K562 (cell line): ENCODE measurements around the gene FDPS. TPM values are rescaled to one million over a fixed set of nuclear protein-coding genes. Genes with fewer than 3 reads are reported as not detected.

Source experiments
- ATF4 ChIP-seq: fragments of 450-650 bp; formaldehyde crosslinking; IDR thresholded peaks from 2 replicates; pipeline ENCODE4 v1.4.0; 2022; ENCODE audit warnings: mild to moderate bottlenecking, moderate library complexity
- BRD9 ChIP-seq: fragments of 450-650 bp; IDR thresholded peaks from 2 replicates; pipeline ENCODE4 v1.6.1; 2018; ENCODE audit warnings: low read depth; ENCODE audit not compliant: partially characterized antibody
- ELK3 ChIP-seq: fragments of 450-650 bp; formaldehyde crosslinking; IDR thresholded peaks from 2 replicates; pipeline ENCODE4 v1.4.0; 2020; ENCODE audit warnings: mild to moderate bottlenecking
- FIP1L1 ChIP-seq: fragments of 200-400 bp; formaldehyde crosslinking; IDR thresholded peaks from 2 replicates; pipeline ENCODE4 v1.6.1; 2018; ENCODE audit warnings: mild to moderate bottlenecking, low read depth, low read length; ENCODE audit not compliant: poor library complexity, severe bottlenecking
- FOXA1 ChIP-seq: fragments of 450-650 bp; IDR thresholded peaks from 2 replicates; pipeline ENCODE4 v1.6.1; 2016; ENCODE audit warnings: mild to moderate bottlenecking, borderline replicate concordance
- FOXK2 ChIP-seq, 2 experiments: fragments of 450-650 bp; IDR thresholded peaks in 1 of 2; conservative IDR thresholded peaks in 1 of 2; 2 replicates each; pipeline ENCODE4 v1.6.1; 2016; ENCODE audit warnings: low read depth in 2 of 2, mild to moderate bottlenecking in 1 of 2
- LEF1 ChIP-seq: fragments of 450-650 bp; IDR thresholded peaks from 2 replicates; pipeline ENCODE4 v1.6.1; 2016; ENCODE audit warnings: mild to moderate bottlenecking
- MEIS2 ChIP-seq: fragments of 450-650 bp; IDR thresholded peaks from 2 replicates; pipeline ENCODE4 v1.6.1; 2014; ENCODE audit warnings: mild to moderate bottlenecking; ENCODE audit not compliant: partially characterized antibody
- MYC ChIP-seq, 2 experiments: fragments of 250-450 bp in 1 of 2; sonication (Bioruptor Pico) in 1 of 2; IDR thresholded peaks; 2 replicates each; pipeline versions ENCODE4 v1.5.1 to v1.6.1; 2012 to 2021; ENCODE audit warnings: low read depth in 2 of 2, borderline replicate concordance in 1 of 2, improper control_type of control experiment in 1 of 2, low read length in 1 of 2, mild to moderate bottlenecking in 1 of 2, moderate library complexity in 1 of 2
- PRMT5 ChIP-seq: sonication (generic); formaldehyde crosslinking; IDR thresholded peaks from 2 replicates; pipeline ENCODE4 v1.5.0; 2020; ENCODE audit warnings: missing genetic modification reagents
- RBM25 ChIP-seq: fragments of 200-400 bp; formaldehyde crosslinking; IDR thresholded peaks from 2 replicates; pipeline ENCODE4 v1.6.1; 2018; ENCODE audit warnings: low read length, low read depth, moderate library complexity; ENCODE audit not compliant: severe bottlenecking
- SAP30 ChIP-seq: fragments of 200-600 bp; sonication (generic); IDR thresholded peaks from 2 replicates; pipeline ENCODE4 v1.6.1; 2012; ENCODE audit warnings: borderline replicate concordance, low read depth, mild to moderate bottlenecking, moderate library complexity, low read length, control low read depth, inconsistent platforms; ENCODE audit not compliant: insufficient read depth, poor library complexity, severe bottlenecking
- SMAD4 ChIP-seq: fragments of 250-450 bp; sonication (Bioruptor Pico); conservative IDR thresholded peaks from 2 replicates; pipeline ENCODE4 v1.8.0; 2021; ENCODE audit warnings: inconsistent platforms, mild to moderate bottlenecking, moderate library complexity
- SMARCE1 ChIP-seq: fragments of 450-650 bp; IDR thresholded peaks from 2 replicates; pipeline ENCODE4 v1.7.1; 2016; ENCODE audit warnings: mild to moderate bottlenecking
- SNIP1 ChIP-seq: fragments of 450-650 bp; IDR thresholded peaks from 2 replicates; pipeline ENCODE4 v1.7.1; 2017; ENCODE audit warnings: low read depth, mild to moderate bottlenecking
- TBL1XR1 ChIP-seq, 2 experiments: IDR thresholded peaks; 2 replicates each; pipeline ENCODE4 v1.6.1; 2012; ENCODE audit warnings: improper control_type of control experiment in 2 of 2, low read length in 2 of 2, mild to moderate bottlenecking in 1 of 2
- TEAD4 ChIP-seq, 2 experiments: sonication (generic) in 1 of 2; formaldehyde crosslinking in 1 of 2; IDR thresholded peaks; 2 replicates each; pipeline versions ENCODE4 v1.6.1 to v1.8.0; 2012 to 2022; ENCODE audit warnings: borderline replicate concordance in 1 of 2, inconsistent platforms in 1 of 2, low read length in 1 of 2, mild to moderate bottlenecking in 1 of 2, missing genetic modification reagents in 1 of 2
- USF1 ChIP-seq: sonication (generic); formaldehyde crosslinking; IDR thresholded peaks from 2 replicates; pipeline ENCODE4 v1.9.0; 2022; ENCODE audit warnings: mild to moderate bottlenecking, missing genetic modification reagents
- ZBTB2 ChIP-seq: fragments of 450-650 bp; IDR thresholded peaks from 2 replicates; pipeline ENCODE4 v1.6.1; 2016; ENCODE audit warnings: antibody characterized with exemption
- ZNF143 ChIP-seq: sonication (generic); formaldehyde crosslinking; IDR thresholded peaks from 2 replicates; pipeline ENCODE4 v1.9.0; 2022; ENCODE audit warnings: mild to moderate bottlenecking, missing genetic modification reagents
- ZNF175 ChIP-seq: fragments of 200-800 bp; sonication (Bioruptor generic); IDR thresholded peaks from 2 replicates; pipeline ENCODE4 v1.6.1; 2016; ENCODE audit warnings: low read depth, mild to moderate bottlenecking, missing genetic modification characterization, missing compliant biosample characterization
- ZNF589 ChIP-seq: fragments of 200-800 bp; sonication (Bioruptor generic); IDR thresholded peaks from 2 replicates; pipeline ENCODE4 v1.6.1; 2016; ENCODE audit warnings: low read depth, missing genetic modification characterization, missing compliant biosample characterization
- ZNF668 ChIP-seq: fragments of 250-450 bp; sonication (Bioruptor Pico); IDR thresholded peaks from 2 replicates; pipeline ENCODE4 v1.8.0; 2022; ENCODE audit warnings: mild to moderate bottlenecking, inconsistent platforms
- ZNF830 ChIP-seq: fragments of 250-450 bp; sonication (Bioruptor Pico); IDR thresholded peaks from 2 replicates; pipeline ENCODE4 v1.5.0; 2021; ENCODE audit warnings: mild to moderate bottlenecking
- polyA plus RNA-seq, 8 experiments: library from polyadenylated mRNA; depleted of rRNA in 4 of 8; stranded (reverse) in 5 of 8; unstranded in 3 of 8; fragments of >200 nt; fragmentation: Nextera tagmentation in 2 of 8; fragmentation: Illumina TruSeq in 1 of 8; extraction: Ambion mirVana in 2 of 8; extraction: Trizol in 1 of 8; gene quantifications; 2 replicates each; pipeline versions ENCODE4 v1.2.1 to v1.2.3, GENCODE V29; 2011 to 2014; ENCODE audit warnings: inconsistent platforms in 1 of 8, missing spikeins in 1 of 8
- total RNA-seq, 7 experiments: library from RNA; depleted of rRNA in 6 of 7; stranded (reverse); fragments of >200 nt in 6 of 7; fragmentation: Illumina TruSeq in 2 of 7; extraction: Trizol in 2 of 7; gene quantifications; 2 replicates each; pipeline versions ENCODE4 v1.2.1 to v1.2.3, GENCODE V29; 2011 to 2021; ENCODE audit warnings: low replicate concordance in 1 of 7

Gene FDPS
- total and polyA plus RNA-seq, 9 of the 15 experiments (the other 6 are each of a cell fraction or from before 2014, with no cell fraction given) = 247 to 884 (median 360) TPM

- TF ChIP-seq ZNF668 (CRISPR knock-in tag) (no peak), ZNF143 (CRISPR knock-in tag) (0 out of 2 replicates have a peak, but pooled peaks have one; percentile 29), PRMT5 (CRISPR knock-in tag) (0 out of 2 replicates have a peak, but pooled peaks have one; percentile 40), ATF4 (no peak), SAP30 (peak; percentile 59), TBL1XR1 (IDR thresholded peaks at IDR 0.05; ENCODE audit: low read length in 2 of 2) (no peak), ZBTB2 (peak; percentile 12; the same call in 1 of the 2 replicates), MEIS2 (no peak), RBM25 (peak; percentile 71), FOXK2 (conservative IDR thresholded peaks at IDR 0.05 in 1 of 2, IDR thresholded peaks at IDR 0.05 in 1 of 2; ENCODE audit: low read depth in 2 of 2) (no peak), ZNF175 (no peak), ELK3 (CRISPR knock-in tag) (no peak), SNIP1 (no peak), MYC (IDR thresholded peaks at IDR 0.05; ENCODE audit: low read depth, low read length) (peak; percentile 83), MYC (CRISPR knock-in tag; IDR thresholded peaks at IDR 0.05; ENCODE audit: borderline replicate concordance, low read depth) (no peak), ZNF830 (CRISPR knock-in tag) (0 out of 2 replicates have a peak, but pooled peaks have one; percentile 44), BRD9 (no peak), ZNF589 (CRISPR knock-in tag) (no peak), TEAD4 (IDR thresholded peaks at IDR 0.05; ENCODE audit: low read length) (0 out of 2 replicates have a peak, but pooled peaks have one; percentile 7), TEAD4 (CRISPR knock-in tag; IDR thresholded peaks at IDR 0.05; ENCODE audit: borderline replicate concordance) (no peak), LEF1 (no peak), FOXA1 (no peak), FIP1L1 (peak; percentile 50), USF1 (CRISPR knock-in tag) (peak; percentile 99), SMARCE1 (no peak), SMAD4 (CRISPR knock-in tag) (peak; percentile 54)
Observed at GRCh38 chr1:155324037-155324716, 15.5 kb downstream of the FDPS start (continued).
